ENCODE data around the gene NUDT14. TPM values are rescaled to one million over a fixed set of nuclear protein-coding genes. Genes with fewer than 3 reads are reported as not detected.

The NUDT14 gene
- total RNA-seq, 2 donors from 2014 or later: 4.1 to 23.6 TPM

DNA sequence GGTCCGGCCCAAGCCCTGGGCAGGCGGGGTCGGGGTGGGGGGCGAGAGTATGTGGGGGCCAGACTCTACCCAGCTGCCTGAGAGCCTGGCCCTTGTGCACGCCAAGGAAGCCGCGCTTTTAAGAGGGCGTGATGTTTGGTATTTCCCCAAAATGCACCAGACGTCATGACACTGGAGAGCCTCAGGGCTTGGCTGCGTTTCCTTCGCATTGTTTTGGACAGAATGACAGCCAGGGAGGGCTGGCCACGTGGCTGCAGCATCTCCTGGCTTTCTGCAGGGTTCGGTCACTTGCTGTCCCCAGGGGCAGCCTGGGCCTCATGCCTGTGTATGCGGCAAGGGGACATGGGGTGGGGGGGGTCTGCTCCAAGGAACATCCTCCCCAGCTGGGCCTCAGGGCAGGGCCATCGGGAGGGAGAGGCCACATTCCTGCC is 16.1 kb upstream of the NUDT14 start:
- Histone ChIP-seq H3K27me3 (replicated peaks; ENCODE audit: insufficient read depth) (peaks cover 3% of the 10 kb centered on the region), H3K4me1 (ENCODE audit: control insufficient read depth in 1 of 2, low read depth in 2 of 2) (peaks cover 5 to 19% of the 10 kb centered on the region in 2 donors), H3K36me3 (no peaks in the 10 kb centered on the region), H3K4me3 (no peak overlapping the region), H3K27ac (no peak overlapping the region), H3K9me3 (no peaks in the 10 kb centered on the region)
- ATAC-seq (ENCODE audit: insufficient number of reproducible peaks, low FRiP score, low read depth) (no peak), DNase-seq (ENCODE audit: low spot score) (no peak)
- TF ChIP-seq, protein P1, sequence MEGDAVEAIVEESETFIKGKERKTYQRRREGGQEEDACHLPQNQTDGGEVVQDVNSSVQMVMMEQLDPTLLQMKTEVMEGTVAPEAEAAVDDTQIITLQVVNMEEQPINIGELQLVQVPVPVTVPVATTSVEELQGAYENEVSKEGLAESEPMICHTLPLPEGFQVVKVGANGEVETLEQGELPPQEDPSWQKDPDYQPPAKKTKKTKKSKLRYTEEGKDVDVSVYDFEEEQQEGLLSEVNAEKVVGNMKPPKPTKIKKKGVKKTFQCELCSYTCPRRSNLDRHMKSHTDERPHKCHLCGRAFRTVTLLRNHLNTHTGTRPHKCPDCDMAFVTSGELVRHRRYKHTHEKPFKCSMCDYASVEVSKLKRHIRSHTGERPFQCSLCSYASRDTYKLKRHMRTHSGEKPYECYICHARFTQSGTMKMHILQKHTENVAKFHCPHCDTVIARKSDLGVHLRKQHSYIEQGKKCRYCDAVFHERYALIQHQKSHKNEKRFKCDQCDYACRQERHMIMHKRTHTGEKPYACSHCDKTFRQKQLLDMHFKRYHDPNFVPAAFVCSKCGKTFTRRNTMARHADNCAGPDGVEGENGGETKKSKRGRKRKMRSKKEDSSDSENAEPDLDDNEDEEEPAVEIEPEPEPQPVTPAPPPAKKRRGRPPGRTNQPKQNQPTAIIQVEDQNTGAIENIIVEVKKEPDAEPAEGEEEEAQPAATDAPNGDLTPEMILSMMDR (IDR thresholded peaks at IDR 0.05): no peak

DNA sequence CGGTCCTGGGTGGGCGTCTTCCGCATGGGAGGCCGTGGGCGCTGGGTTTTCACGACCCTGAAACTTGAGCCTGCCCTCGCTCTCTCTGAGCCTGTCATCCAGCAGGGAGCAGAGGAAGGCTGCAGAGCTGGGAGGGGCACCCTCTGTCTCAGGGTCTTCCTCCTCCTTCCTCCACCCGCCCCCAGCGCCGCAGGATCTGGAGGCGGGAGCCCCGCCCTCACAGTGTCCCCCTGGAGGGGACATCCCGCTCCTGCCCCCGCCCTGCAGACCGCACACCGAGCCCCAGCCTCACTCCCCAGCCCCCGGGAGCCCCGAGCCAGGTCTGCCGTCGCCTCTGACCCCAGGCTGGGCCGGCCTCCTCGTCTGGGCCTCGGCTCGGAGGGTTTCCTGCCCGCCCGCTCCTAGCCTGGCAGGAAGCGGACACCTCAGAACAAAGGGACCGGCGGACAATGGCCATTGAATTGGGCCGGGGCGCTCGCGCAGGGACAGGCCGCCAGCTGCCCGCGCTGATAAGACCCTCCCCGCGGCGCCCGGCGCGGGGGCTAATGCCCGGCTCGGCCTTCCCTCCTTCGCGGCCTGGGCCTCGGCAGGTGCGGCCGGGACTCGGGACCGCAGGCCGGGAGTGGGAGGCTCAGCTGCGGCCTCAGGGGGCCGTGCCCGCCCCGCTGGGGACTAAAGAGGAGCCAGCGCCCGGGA is 15.3 kb upstream of the NUDT14 start:
- Histone ChIP-seq H3K4me3 (peak overlapping the region; percentile 47), H3K9me3 (no peaks in the 10 kb centered on the region), H3K27me3 (replicated peaks; ENCODE audit: insufficient read depth) (peaks cover 3% of the 10 kb centered on the region), H3K36me3 (no peaks in the 10 kb centered on the region), H3K27ac (no peak overlapping the region), H3K4me1 (ENCODE audit: control insufficient read depth in 1 of 2, low read depth in 2 of 2) (peaks cover 5 to 10% of the 10 kb centered on the region in 2 donors)
- DNase-seq (ENCODE audit: low spot score) (no peak), ATAC-seq (ENCODE audit: insufficient number of reproducible peaks, low FRiP score, low read depth) (no peak)
- TF ChIP-seq, protein P1 (IDR thresholded peaks at IDR 0.05): no peak

DNA sequence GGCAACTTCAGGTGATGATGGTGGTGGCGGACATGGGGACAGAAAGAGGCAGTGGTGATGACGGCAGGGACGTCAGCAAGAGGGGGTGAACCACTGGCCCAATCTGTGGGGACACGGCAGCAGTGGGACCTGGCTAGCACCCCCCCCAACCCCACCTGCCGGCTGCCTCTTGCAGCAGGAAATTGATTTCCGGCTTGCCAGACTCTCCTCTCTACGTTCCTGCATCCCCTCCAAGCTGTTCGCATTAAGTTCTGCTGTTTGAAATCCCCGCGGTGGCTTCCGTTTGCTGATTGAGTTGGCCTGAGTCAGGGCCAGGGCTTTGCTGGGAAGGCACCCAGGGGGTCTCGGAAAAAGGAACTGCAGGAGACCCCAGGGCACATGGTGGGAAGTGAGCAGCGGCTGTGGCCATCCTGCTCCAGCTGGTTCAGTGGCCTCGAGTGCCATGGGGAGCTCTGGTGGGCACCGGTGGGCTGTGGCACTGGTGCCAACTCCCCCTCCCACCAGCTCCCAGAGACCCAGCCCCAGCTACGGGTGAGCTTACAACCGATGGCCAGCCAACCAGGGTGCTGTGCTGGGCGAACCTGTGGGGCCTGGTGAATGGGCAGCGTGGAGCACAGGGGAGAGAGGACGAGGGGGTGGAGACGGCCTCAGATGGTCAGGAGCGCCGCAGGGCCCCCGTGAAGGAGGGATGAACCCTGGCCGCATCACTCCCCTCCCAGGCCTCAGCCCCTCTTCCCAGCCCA is 14.6 kb upstream of the NUDT14 start:
- no peaks in the 10 kb centered on the region for H3K9me3 ChIP-seq
- DNase-seq (ENCODE audit: low spot score) (no peak), ATAC-seq (ENCODE audit: insufficient number of reproducible peaks, low FRiP score, low read depth) (no peak)
- H3K27me3 ChIP-seq (replicated peaks; ENCODE audit: insufficient read depth): peaks cover 3% of the 10 kb centered on the region
- H3K36me3 ChIP-seq: no peaks in the 10 kb centered on the region
- no peak overlapping the region for H3K27ac ChIP-seq
- H3K4me1 ChIP-seq (ENCODE audit: control insufficient read depth in 1 of 2, low read depth in 2 of 2): peaks cover 5 to 10% of the 10 kb centered on the region in 2 donors
- peak overlapping the region; percentile 47 for H3K4me3 ChIP-seq
- TF ChIP-seq, protein P1 (IDR thresholded peaks at IDR 0.05): no peak

DNA sequence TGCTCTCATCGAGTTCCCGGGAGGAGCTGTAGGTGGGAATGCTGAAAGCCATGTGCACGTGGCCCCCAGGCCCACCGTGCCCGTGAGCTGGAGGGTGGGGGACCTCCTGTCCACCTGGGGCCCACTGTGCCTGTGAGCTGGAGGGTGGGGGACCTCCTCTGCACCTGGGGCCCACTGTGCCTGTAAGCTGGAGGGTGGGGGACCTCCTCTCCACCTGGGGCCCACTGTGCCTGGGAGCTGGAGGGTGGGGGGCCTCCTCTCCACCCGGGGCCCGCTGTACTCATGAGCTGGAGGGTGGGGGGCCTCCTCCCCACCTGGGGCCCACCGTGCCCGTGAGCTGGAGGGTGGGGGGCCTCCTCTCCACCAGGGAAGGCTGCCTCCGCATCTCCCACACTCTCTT is 13.9 kb upstream of the NUDT14 start:
- peaks cover 5 to 10% of the 10 kb centered on the region in 2 donors for H3K4me1 ChIP-seq (ENCODE audit: control insufficient read depth in 1 of 2, low read depth in 2 of 2)
- no peaks in the 10 kb centered on the region for H3K9me3 ChIP-seq
- no peak overlapping the region for H3K4me3 ChIP-seq
- ATAC-seq (ENCODE audit: insufficient number of reproducible peaks, low FRiP score, low read depth): no peak
- no peaks in the 10 kb centered on the region for H3K36me3 ChIP-seq
- no peak for DNase-seq (ENCODE audit: low spot score)
- TF ChIP-seq, protein P1 (IDR thresholded peaks at IDR 0.05): no peak
- peaks cover 3% of the 10 kb centered on the region for H3K27me3 ChIP-seq (replicated peaks; ENCODE audit: insufficient read depth)
- H3K27ac ChIP-seq: no peak overlapping the region

All from thoracic aorta (tissue), 2 donors.